Measurements from ENCODE around the gene SP6. TPM values are rescaled to one million over a fixed set of nuclear protein-coding genes. Genes with fewer than 3 reads are reported as not detected.

SP6 gene
- total and polyA plus RNA-seq, 7 donors = 0.04 to 0.27 (median 0.16) TPM; not detected in 4

DNA sequence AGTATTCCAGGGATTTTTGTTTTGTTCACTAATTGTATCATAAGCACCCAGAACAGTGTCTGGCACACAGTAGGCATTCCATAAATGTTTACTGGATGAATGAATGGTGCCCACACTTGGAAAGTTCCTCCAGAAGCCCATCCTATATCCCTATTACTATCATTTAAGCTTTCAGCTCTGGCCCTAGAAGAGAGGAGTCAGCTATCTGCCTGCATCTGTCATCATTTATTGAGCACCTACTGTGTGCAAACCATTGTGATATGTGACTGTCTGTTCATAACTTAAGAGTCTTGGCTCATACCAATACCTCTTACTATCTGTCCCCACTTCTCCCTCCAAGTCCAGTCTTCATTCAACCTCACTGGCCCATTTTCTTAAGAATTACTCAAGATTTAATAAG is 20.1 kb upstream of the SP6 start:
- Histone ChIP-seq H3K4me1 (no peaks in the 10 kb centered on the region), H3K27ac (no peak overlapping the region), H3K27me3 (ENCODE audit: insufficient read depth in 3 of 3, low read length in 2 of 3) (peaks cover 0 to 85% (median 28%) of the 10 kb centered on the region in 3 donors), H3K36me3 (ENCODE audit: insufficient read depth in 1 of 2, low read depth in 1 of 2) (no peaks in the 10 kb centered on the region), H3K4me3 (no peak overlapping the region), H3K9me3 (no peaks in the 10 kb centered on the region)
- TF ChIP-seq, protein P1, sequence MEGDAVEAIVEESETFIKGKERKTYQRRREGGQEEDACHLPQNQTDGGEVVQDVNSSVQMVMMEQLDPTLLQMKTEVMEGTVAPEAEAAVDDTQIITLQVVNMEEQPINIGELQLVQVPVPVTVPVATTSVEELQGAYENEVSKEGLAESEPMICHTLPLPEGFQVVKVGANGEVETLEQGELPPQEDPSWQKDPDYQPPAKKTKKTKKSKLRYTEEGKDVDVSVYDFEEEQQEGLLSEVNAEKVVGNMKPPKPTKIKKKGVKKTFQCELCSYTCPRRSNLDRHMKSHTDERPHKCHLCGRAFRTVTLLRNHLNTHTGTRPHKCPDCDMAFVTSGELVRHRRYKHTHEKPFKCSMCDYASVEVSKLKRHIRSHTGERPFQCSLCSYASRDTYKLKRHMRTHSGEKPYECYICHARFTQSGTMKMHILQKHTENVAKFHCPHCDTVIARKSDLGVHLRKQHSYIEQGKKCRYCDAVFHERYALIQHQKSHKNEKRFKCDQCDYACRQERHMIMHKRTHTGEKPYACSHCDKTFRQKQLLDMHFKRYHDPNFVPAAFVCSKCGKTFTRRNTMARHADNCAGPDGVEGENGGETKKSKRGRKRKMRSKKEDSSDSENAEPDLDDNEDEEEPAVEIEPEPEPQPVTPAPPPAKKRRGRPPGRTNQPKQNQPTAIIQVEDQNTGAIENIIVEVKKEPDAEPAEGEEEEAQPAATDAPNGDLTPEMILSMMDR (IDR thresholded peaks at IDR 0.05) = no peak
- no peak for DNase-seq
- intact Hi-C loops (cut with DNase I) = no loop called here
- no peak for ATAC-seq

DNA sequence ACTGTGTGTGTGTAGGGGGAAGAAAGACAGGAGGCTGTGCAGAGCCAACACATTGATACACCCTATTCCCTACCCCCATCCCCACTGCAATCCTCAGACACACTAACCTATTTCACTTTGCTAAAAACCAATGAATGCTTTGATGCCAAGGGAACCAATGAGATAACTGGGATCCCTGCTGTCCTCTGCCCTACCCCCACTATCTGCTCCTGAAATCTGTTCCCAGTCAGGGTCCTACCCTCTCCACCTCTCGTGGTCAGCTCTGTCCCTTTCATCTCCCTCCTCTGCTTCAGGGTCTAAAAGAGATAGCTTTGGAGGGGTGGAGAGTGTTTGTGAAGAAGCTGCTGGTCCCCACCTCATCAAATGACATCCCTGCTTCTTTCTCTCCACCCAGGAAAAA is 19.1 kb upstream of the SP6 start:
- intact Hi-C loops (cut with DNase I) = no loop called here
- 17 to 24% (median 23%) methylated on average over 1 of the region's 1 CpG for WGBS, 3 donors
- H3K9me3 ChIP-seq = no peaks in the 10 kb centered on the region
- no peak for DNase-seq
- H3K36me3 ChIP-seq (ENCODE audit: insufficient read depth in 1 of 2, low read depth in 1 of 2) = no peaks in the 10 kb centered on the region
- no peaks in the 10 kb centered on the region for H3K4me1 ChIP-seq
- peaks cover 0 to 86% (median 22%) of the 10 kb centered on the region in 3 donors for H3K27me3 ChIP-seq (ENCODE audit: insufficient read depth in 3 of 3, low read length in 2 of 3)
- H3K27ac ChIP-seq = no peak overlapping the region
- no peak for ATAC-seq
- TF ChIP-seq, protein P1 (IDR thresholded peaks at IDR 0.05) = no peak
- H3K4me3 ChIP-seq = no peak overlapping the region

DNA sequence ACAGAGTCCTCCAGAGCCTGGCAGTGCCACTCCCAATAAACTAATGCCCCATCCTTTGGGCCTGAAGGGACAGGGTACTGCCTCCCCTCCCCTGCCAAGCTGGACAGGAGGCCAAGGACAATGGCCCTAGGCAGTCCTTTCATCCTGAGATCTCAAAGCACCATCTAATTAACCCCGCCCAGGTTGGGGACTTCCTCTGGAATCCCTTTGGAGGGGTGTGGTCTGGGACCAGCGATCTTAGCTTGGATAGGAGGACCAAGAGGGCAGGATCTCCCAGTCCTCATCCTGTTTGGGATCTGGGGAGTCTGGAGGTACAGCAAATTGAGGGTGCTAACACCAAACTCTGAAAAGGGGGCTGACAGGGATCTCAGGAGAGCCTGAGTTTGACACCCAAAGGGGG is 18.2 kb upstream of the SP6 start:
- intact Hi-C loops (cut with DNase I) = no loop called here
- ATAC-seq (no peak), DNase-seq (no peak)
- no peak overlapping the region for H3K4me3 ChIP-seq
- no peaks in the 10 kb centered on the region for H3K36me3 ChIP-seq (ENCODE audit: insufficient read depth in 1 of 2, low read depth in 1 of 2)
- peaks cover 0 to 83% (median 20%) of the 10 kb centered on the region in 3 donors for H3K27me3 ChIP-seq (ENCODE audit: insufficient read depth in 3 of 3, low read length in 2 of 3)
- H3K9me3 ChIP-seq = no peaks in the 10 kb centered on the region
- H3K4me1 ChIP-seq = no peaks in the 10 kb centered on the region
- no peak overlapping the region for H3K27ac ChIP-seq
- WGBS, 3 donors = 25 to 32% (median 26%) methylated on average over 2 of the region's 2 CpGs
- TF ChIP-seq, protein P1 (IDR thresholded peaks at IDR 0.05) = no peak

DNA sequence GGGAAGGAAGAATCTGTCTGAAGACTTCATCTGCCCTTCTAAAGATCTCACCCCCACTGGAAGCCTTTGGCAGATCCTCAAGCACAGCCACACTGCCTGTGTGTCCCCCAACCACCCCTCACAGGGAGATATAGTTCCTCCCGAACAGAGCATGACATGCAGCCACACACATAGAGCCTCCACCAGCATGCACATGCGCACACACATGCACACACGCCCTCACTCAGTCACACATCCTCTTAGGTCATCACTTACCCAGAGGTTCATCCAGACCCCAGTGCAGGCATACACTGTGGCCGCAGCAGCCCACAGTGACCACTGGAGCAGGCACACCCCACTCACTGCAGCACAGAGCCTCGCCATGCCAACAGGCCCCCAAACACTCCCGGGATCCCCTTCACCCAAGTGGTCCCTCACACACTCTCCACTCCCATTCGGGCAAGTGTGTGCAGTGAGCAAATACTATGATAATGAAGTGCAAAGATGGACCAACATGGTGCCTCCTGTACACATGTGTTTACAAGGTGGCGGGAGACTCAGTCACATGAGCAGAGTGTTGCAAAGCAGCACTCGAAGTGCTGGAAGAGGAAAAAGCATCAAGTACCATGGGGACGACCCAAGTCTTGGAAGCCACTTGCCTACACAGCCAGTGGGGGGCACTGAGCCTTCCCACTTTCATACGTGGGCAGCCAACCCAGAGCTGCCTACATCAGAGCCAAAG is 17.0 kb upstream of the SP6 start:
- ATAC-seq = no peak
- WGBS, 3 donors = 77 to 83% (median 82%) methylated on average over 11 of the region's 11 CpGs
- Histone ChIP-seq H3K27ac (no peak overlapping the region), H3K4me1 (no peaks in the 10 kb centered on the region), H3K9me3 (no peaks in the 10 kb centered on the region), H3K36me3 (ENCODE audit: insufficient read depth in 1 of 2, low read depth in 1 of 2) (no peaks in the 10 kb centered on the region), H3K27me3 (ENCODE audit: insufficient read depth in 3 of 3, low read length in 2 of 3) (peaks cover 0 to 73% (median 18%) of the 10 kb centered on the region in 3 donors), H3K4me3 (no peak overlapping the region)
- intact Hi-C loops (cut with DNase I) = no loop called here
- no peak for DNase-seq
- TF ChIP-seq, protein P1 (IDR thresholded peaks at IDR 0.05) = no peak

DNA sequence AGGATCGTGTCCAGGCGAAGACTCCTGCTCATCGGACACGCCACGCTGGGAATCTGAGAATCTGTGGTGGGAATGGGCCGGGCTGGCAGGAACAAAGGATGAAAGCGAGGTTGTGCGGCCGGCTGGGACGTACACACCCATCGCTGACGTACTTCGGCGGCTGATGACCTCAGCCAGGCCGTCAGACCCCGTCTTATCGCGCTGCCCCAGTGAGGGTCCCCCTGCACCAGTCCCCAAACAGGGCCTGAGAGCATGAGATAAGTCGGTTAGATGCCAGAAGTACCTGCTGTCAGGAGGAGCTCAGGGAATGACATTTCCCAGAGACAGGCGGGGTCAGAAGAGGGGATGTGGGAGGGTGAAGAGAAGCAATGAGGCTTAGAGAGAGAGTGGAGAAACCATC is 16.0 kb upstream of the SP6 start:
- ATAC-seq (no peak), DNase-seq (no peak)
- TF ChIP-seq, protein P1 (IDR thresholded peaks at IDR 0.05) = no peak
- H3K27ac ChIP-seq = no peak overlapping the region
- intact Hi-C loops (cut with DNase I) = no loop called here
- H3K4me3 ChIP-seq = no peak overlapping the region
- WGBS, 3 donors = 40 to 41% (median 40%) methylated on average over 20 of the region's 20 CpGs
- no peaks in the 10 kb centered on the region for H3K4me1 ChIP-seq
- H3K27me3 ChIP-seq (ENCODE audit: insufficient read depth in 3 of 3, low read length in 2 of 3) = peaks cover 0 to 63% (median 10%) of the 10 kb centered on the region in 3 donors
- no peaks in the 10 kb centered on the region for H3K36me3 ChIP-seq (ENCODE audit: insufficient read depth in 1 of 2, low read depth in 1 of 2)
- H3K9me3 ChIP-seq = no peaks in the 10 kb centered on the region
